ENCODE measurements around the gene MXRA7.

DNA sequence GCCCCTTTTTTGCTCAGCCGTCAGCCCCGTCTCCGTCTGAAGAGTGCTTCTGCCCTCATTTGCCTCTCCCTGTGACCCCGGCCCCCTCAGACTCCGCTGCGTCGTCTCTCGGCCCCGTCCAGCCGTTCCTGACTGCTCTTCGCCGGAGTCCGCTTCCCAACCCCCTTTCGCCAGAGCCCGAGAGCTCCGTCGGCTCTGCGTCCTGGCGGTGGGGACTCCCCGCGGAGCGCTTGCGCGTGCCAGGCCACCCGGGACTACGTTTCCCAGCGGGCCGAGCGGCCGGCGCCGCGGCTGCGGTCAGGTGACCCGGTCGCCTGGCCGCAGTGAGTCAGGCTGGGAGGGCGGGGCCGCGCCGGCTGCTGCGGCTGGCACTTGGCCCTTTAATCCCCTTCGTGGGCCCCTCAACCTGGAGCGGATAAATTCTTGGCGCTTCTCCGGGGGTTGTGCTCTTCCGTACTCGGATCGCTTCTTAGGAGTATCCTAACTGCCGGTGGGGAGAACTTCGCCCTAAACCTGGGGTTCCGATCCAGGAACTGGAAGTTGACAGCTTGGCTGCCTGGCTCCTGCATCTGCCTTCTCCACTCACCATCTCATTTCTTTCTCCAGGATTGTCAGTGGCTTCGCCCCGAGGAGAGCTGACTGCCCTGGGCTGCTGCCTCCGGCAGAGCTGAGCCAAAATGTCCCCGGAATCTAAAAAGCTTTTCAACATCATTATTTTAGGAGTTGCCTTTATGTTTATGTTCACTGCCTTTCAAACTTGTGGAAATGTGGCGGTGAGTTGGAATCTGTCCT lies 27.1 kb upstream of the MXRA7 start, which contains the start of gene MFSD11:
- TF ChIP-seq, protein P1, sequence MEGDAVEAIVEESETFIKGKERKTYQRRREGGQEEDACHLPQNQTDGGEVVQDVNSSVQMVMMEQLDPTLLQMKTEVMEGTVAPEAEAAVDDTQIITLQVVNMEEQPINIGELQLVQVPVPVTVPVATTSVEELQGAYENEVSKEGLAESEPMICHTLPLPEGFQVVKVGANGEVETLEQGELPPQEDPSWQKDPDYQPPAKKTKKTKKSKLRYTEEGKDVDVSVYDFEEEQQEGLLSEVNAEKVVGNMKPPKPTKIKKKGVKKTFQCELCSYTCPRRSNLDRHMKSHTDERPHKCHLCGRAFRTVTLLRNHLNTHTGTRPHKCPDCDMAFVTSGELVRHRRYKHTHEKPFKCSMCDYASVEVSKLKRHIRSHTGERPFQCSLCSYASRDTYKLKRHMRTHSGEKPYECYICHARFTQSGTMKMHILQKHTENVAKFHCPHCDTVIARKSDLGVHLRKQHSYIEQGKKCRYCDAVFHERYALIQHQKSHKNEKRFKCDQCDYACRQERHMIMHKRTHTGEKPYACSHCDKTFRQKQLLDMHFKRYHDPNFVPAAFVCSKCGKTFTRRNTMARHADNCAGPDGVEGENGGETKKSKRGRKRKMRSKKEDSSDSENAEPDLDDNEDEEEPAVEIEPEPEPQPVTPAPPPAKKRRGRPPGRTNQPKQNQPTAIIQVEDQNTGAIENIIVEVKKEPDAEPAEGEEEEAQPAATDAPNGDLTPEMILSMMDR (IDR thresholded peaks at IDR 0.05) = no peak
- TF ChIP-seq EZH2phosphoT487 (IDR thresholded peaks at IDR 0.05) (no peak), EZH2 (IDR thresholded peaks at IDR 0.05) (no peak)
